ENCODE results near the gene TP53INP2.
"Not testable (repeated sequence)": the region's sequence is repeated elsewhere in the genome, so short reads cannot be mapped to it uniquely, and the experiment has no call there.

The TP53INP2 gene

GRCh38 chr20:34722560-34722959, 18.4 kb downstream of the TP53INP2 start:
- not testable (repeated sequence) for DNase-seq (ENCODE audit: low spot score)

- no peak for DNase-seq (ENCODE audit: low spot score)
Observed at GRCh38 chr20:34724172-34724571, 20.0 kb downstream of the TP53INP2 start.

GRCh38 chr20:34729416-34729815, 25.3 kb downstream of the TP53INP2 start:
- no peak for DNase-seq (ENCODE audit: low spot score)

- no peak for DNase-seq (ENCODE audit: low spot score)
Observed at GRCh38 chr20:34732523-34732922, 28.4 kb downstream of the TP53INP2 start.

GRCh38 chr20:34736106-34736735, 32.1 kb downstream of the TP53INP2 start:
- no peak for DNase-seq (ENCODE audit: low spot score)

- no peak for DNase-seq (ENCODE audit: low spot score)
Observed at GRCh38 chr20:34743039-34743438, 38.9 kb downstream of the TP53INP2 start.

GRCh38 chr20:34744340-34744739, 40.2 kb downstream of the TP53INP2 start:
- DNase-seq (ENCODE audit: low spot score), result no peak

GRCh38 chr20:34744847-34745246, 40.7 kb downstream of the TP53INP2 start:
- no peak for DNase-seq (ENCODE audit: low spot score)

- no peak for DNase-seq (ENCODE audit: low spot score)
Observed at GRCh38 chr20:34746674-34747073, 42.5 kb downstream of the TP53INP2 start.

GRCh38 chr20:34747479-34747878, 43.3 kb downstream of the TP53INP2 start:
- DNase-seq (ENCODE audit: low spot score), result no peak

GRCh38 chr20:34748709-34749108, 44.6 kb downstream of the TP53INP2 start:
- no peak for DNase-seq (ENCODE audit: low spot score)

- no peak for DNase-seq (ENCODE audit: low spot score)
Observed at GRCh38 chr20:34750484-34750883, 46.3 kb downstream of the TP53INP2 start.

- DNase-seq (ENCODE audit: low spot score), result no peak
Observed at GRCh38 chr20:34751453-34751852, 47.3 kb downstream of the TP53INP2 start.

GRCh38 chr20:34753706-34754461, 49.7 kb downstream of the TP53INP2 start:
- peak; percentile 72 for DNase-seq (ENCODE audit: low spot score)

- no peak for DNase-seq (ENCODE audit: low spot score)
Observed at GRCh38 chr20:34754611-34755010, 50.5 kb downstream of the TP53INP2 start.

- no peak for DNase-seq (ENCODE audit: low spot score)
Observed at GRCh38 chr20:34755367-34755766, 51.2 kb downstream of the TP53INP2 start.

- no peak for DNase-seq (ENCODE audit: low spot score)
Observed at GRCh38 chr20:34762031-34762555, 57.9 kb downstream of the TP53INP2 start.

Measured in GM03348 (cell line).